GM12878 (cell line): ENCODE measurements around the gene ELL. TPM values are rescaled to one million over a fixed set of nuclear protein-coding genes. Genes with fewer than 3 reads are reported as not detected.
A peak's percentile ranks its signal among the peaks of the same experiment; 100 is the strongest.

Experiments
- ATAC-seq: fragments of 200-7000 bp; cut with Tn5 transposase; 3 replicates; pipeline ENCODE4 v1.9.1; 2020; ENCODE audit warnings: mild to moderate bottlenecking, moderate library complexity
- BruUV-seq: library from RNA; stranded (reverse); fragments of 400-500 nt; replicated peaks from 2 replicates; lab custom pipeline; 2021; lab: Mats Ljungman, UMichigan
- CTCF ChIA-PET: fragments of 300-600 bp; sonication (Branson Sonifier 250); formaldehyde crosslinking; extraction: SDS; loops from one replicate; lab custom pipeline; 2021; ENCODE audit warnings: inconsistent platforms; lab: Yijun Ruan, JAX
- POLR2A ChIA-PET: fragments of 350-600 bp; formaldehyde crosslinking; extraction: SDS; loops from one replicate; lab custom pipeline; 2021; ENCODE audit warnings: inconsistent platforms; lab: Charles Lee
- RAD21 ChIA-PET: fragments of 300-600 bp; sonication (Branson Sonifier 250); formaldehyde crosslinking; loops from one replicate; lab custom pipeline; 2023; ENCODE audit warnings: antibody characterized with exemption; ENCODE audit not compliant: unreplicated experiment; lab: Charles Lee
- SMC1A ChIA-PET: fragments of 300-600 bp; sonication (Branson Sonifier 250); formaldehyde crosslinking; loops from one replicate; lab custom pipeline; 2023; ENCODE audit not compliant: unreplicated experiment, uncharacterized antibody; lab: Charles Lee
- DNase-seq: peaks from one replicate; pipeline ENCODE4 v3.0.0-alpha.2; 2011; ENCODE audit warnings: low read depth, low spot score
- FAIRE-seq: peaks from 3 replicates; lab custom pipeline; 2011; peaks lifted over from hg19 to GRCh38; lab: Jason Lieb, UNC
- H2AFZ ChIP-seq: 2 replicates; pipeline ENCODE4 v1.6.0; 2011; ENCODE audit warnings: low read depth, low read length, control low read depth; ENCODE audit not compliant: control insufficient read depth
- H3K27ac ChIP-seq: 2 replicates; pipeline ENCODE4 v1.5.1; 2011; ENCODE audit warnings: control low read depth; ENCODE audit not compliant: control insufficient read depth, insufficient read depth
- H3K27me3 ChIP-seq, 2 experiments: replicated peaks in 1 of 2; 2 replicates each; pipeline versions ENCODE4 v1.6.0 to v1.6.1; 2011; ENCODE audit warnings: low read length in 1 of 2; ENCODE audit not compliant: control insufficient read depth in 2 of 2, insufficient read depth in 2 of 2
- H3K36me3 ChIP-seq, 2 experiments: 2 replicates each; pipeline ENCODE4 v1.5.1; 2011; ENCODE audit warnings: low read length in 1 of 2; ENCODE audit not compliant: control insufficient read depth in 2 of 2, insufficient read depth in 2 of 2
- H3K4me1 ChIP-seq: 2 replicates; pipeline ENCODE4 v1.6.1; 2011; ENCODE audit warnings: mild to moderate bottlenecking, low read length, moderate library complexity, mixed read lengths; ENCODE audit not compliant: control insufficient read depth, insufficient read depth
- H3K4me2 ChIP-seq: 2 replicates; pipeline ENCODE4 v1.6.0; 2011; ENCODE audit warnings: control low read depth; ENCODE audit not compliant: control insufficient read depth, insufficient read depth
- H3K4me3 ChIP-seq: fragments of 200-600 bp; sonication (generic); 2 replicates; pipeline ENCODE4 v1.5.1; 2016
- H3K79me2 ChIP-seq: 2 replicates; pipeline ENCODE4 v1.6.0; 2011; ENCODE audit warnings: low read length; ENCODE audit not compliant: control insufficient read depth, insufficient read depth
- H3K9ac ChIP-seq: 2 replicates; pipeline ENCODE4 v1.8.0; 2011; ENCODE audit warnings: low read length, control low read depth, mixed read lengths; ENCODE audit not compliant: control insufficient read depth, insufficient read depth
- H3K9me3 ChIP-seq: replicated peaks from 3 replicates; pipeline ENCODE4 v1.5.1; 2011; ENCODE audit warnings: mild to moderate bottlenecking, low read length; ENCODE audit not compliant: control insufficient read depth, insufficient read depth
- H4K20me1 ChIP-seq: 2 replicates; pipeline ENCODE4 v1.6.0; 2011; ENCODE audit not compliant: control insufficient read depth, insufficient read depth
- CHD1 ChIP-seq: IDR thresholded peaks from 2 replicates; pipeline ENCODE4 v1.6.1; 2012; ENCODE audit warnings: low read depth, low read length, improper control_type of control experiment
- MEF2B ChIP-seq: fragments of 450-650 bp; IDR thresholded peaks from 2 replicates; pipeline ENCODE4 v1.6.1; 2018; ENCODE audit warnings: mild to moderate bottlenecking, moderate library complexity; ENCODE audit not compliant: partially characterized antibody, poor library complexity, severe bottlenecking
- NR2C1 ChIP-seq: fragments of 450-650 bp; IDR thresholded peaks from 2 replicates; pipeline ENCODE4 v1.6.1; 2017; ENCODE audit warnings: antibody characterized with exemption, mild to moderate bottlenecking, moderate library complexity
- PAX8 ChIP-seq: fragments of 450-650 bp; IDR thresholded peaks from 2 replicates; pipeline ENCODE4 v1.6.1; 2017; ENCODE audit warnings: mild to moderate bottlenecking, moderate library complexity
- WGBS: methylation state at CpG from one replicate; pipeline ENCODE4 v1.1.6; 2016; ENCODE audit warnings: low lambda C conversion rate; ENCODE audit not compliant: insufficient replicate concordance, insufficient coverage; ENCODE audit errors: missing lambda C conversion rate; 5-methylcytosine and 5-hydroxymethylcytosine counted together
- in situ Hi-C: fragments of 300-500 bp; cut with MboI; formaldehyde crosslinking; loops from 9 replicates; pipeline ENCODE4 v1.14.3; 2018; ENCODE audit warnings: mixed read lengths
- intact Hi-C: fragments of 100-400 bp; cut with micrococcal nuclease; formaldehyde crosslinking; loops from one replicate; pipeline ENCODE4 v1.14.2; 2022; ENCODE audit not compliant: unreplicated experiment
- polyA plus RNA-seq, 11 experiments: library from polyadenylated mRNA; depleted of rRNA in 4 of 11; unstranded in 6 of 11; stranded (reverse) in 5 of 11; fragments of >200 nt; fragmentation: Nextera tagmentation in 4 of 11; fragmentation: Illumina TruSeq in 1 of 11; extraction: Ambion mirVana in 4 of 11; extraction: Trizol in 1 of 11; gene quantifications; 1 replicate in 1 of 11; 2 replicates in 10 of 11; pipeline versions ENCODE4 v1.2.1 to v1.2.3, GENCODE V29; 2011 to 2016; ENCODE audit warnings: inconsistent platforms in 2 of 11, missing spikeins in 2 of 11, low read depth in 1 of 11
- total RNA-seq, 4 experiments: library from RNA; depleted of rRNA in 3 of 4; stranded (reverse); fragments of >200 nt in 3 of 4; fragmentation: Illumina TruSeq in 1 of 4; extraction: Trizol in 1 of 4; gene quantifications; 2 replicates each; pipeline versions ENCODE4 v1.2.1 to v1.2.3, GENCODE V29; 2013 to 2021
- TF ChIP-seq, protein P1 (sequence below): fragments of 450-650 bp; IDR thresholded peaks from 2 replicates; pipeline ENCODE4 v1.6.1; 2017; ENCODE audit warnings: mild to moderate bottlenecking
- TF ChIP-seq, protein P2 (sequence below): fragments of 450-650 bp; IDR thresholded peaks from 2 replicates; pipeline ENCODE4 v1.6.1; 2017; ENCODE audit warnings: mild to moderate bottlenecking, moderate library complexity

Gene ELL
- total and polyA plus RNA-seq, 10 of the 15 experiments (the other 5 are each of a cell fraction or from before 2014, with no cell fraction given): 0.91 to 25.0 (median 9.1) TPM

DNA sequence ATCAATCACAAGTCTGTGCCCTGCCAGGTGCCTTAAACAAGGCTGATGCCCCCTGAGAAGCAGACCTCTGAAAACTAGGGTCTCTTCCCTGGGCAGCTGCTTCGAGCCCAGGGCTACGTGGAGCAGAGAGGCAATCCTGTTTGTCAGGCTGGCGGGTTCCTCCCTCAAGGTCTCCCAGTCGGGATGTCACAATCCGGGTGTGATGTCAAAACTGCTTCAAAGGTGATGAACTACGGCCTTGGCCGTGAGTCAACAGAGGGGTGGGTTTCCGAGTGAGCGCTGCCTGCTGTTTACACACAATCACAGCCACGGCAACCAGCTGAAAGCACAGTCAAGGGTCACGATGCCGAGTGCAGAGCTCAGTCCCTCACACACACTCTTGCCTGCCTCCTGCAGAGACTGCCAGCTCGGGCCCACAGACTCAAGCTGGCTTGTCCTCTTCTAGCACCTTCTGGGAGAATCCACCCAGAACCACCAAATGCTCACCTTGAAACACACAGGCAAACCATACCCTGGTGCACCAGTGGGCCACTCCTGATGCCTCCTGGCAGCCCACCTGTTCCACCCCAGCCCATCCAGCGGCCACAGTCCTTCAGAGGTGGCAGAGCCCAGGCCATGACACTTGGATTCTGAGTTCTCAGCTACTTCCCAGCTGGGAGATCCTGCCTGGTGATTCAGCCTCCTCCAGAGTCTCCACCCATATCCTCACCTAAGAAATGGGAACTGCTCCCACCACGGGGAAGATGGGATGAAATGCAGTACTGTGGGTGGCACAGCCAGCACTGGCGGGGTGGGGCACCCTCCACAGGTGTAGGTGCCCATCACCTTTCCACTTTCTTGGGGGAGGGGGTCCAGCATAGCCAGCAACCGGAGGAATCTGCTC, 6.8 kb downstream of the ELL start:
- H3K4me1 ChIP-seq: peaks cover 8% of the 10 kb centered on the region
- H3K27me3 ChIP-seq: no peaks in the 10 kb centered on the region
- H3K27ac ChIP-seq: no peak overlapping the region
- POLR2A ChIA-PET: no interaction called here
- RAD21 ChIA-PET: no interaction called here
- 85% methylated on average over 17 of the region's 17 CpGs for WGBS
- no peak overlapping the region for H2AFZ ChIP-seq
- H3K9ac ChIP-seq: no peak overlapping the region; the same call in 1 of the 2 replicates
- SMC1A ChIA-PET: no interaction called here
- no peaks in the 10 kb centered on the region for H3K9me3 ChIP-seq
- intact Hi-C loops (no loop called here), in situ Hi-C loops (no loop called here)
- no peak for FAIRE-seq
- BruUV-seq: no TSS peak
- no peaks in the 10 kb centered on the region; a peak in 2 of 4 replicates for H3K36me3 ChIP-seq
- TF ChIP-seq, protein P1, sequence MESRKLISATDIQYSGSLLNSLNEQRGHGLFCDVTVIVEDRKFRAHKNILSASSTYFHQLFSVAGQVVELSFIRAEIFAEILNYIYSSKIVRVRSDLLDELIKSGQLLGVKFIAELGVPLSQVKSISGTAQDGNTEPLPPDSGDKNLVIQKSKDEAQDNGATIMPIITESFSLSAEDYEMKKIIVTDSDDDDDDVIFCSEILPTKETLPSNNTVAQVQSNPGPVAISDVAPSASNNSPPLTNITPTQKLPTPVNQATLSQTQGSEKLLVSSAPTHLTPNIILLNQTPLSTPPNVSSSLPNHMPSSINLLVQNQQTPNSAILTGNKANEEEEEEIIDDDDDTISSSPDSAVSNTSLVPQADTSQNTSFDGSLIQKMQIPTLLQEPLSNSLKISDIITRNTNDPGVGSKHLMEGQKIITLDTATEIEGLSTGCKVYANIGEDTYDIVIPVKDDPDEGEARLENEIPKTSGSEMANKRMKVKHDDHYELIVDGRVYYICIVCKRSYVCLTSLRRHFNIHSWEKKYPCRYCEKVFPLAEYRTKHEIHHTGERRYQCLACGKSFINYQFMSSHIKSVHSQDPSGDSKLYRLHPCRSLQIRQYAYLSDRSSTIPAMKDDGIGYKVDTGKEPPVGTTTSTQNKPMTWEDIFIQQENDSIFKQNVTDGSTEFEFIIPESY: no peak
- TF ChIP-seq, protein P2, sequence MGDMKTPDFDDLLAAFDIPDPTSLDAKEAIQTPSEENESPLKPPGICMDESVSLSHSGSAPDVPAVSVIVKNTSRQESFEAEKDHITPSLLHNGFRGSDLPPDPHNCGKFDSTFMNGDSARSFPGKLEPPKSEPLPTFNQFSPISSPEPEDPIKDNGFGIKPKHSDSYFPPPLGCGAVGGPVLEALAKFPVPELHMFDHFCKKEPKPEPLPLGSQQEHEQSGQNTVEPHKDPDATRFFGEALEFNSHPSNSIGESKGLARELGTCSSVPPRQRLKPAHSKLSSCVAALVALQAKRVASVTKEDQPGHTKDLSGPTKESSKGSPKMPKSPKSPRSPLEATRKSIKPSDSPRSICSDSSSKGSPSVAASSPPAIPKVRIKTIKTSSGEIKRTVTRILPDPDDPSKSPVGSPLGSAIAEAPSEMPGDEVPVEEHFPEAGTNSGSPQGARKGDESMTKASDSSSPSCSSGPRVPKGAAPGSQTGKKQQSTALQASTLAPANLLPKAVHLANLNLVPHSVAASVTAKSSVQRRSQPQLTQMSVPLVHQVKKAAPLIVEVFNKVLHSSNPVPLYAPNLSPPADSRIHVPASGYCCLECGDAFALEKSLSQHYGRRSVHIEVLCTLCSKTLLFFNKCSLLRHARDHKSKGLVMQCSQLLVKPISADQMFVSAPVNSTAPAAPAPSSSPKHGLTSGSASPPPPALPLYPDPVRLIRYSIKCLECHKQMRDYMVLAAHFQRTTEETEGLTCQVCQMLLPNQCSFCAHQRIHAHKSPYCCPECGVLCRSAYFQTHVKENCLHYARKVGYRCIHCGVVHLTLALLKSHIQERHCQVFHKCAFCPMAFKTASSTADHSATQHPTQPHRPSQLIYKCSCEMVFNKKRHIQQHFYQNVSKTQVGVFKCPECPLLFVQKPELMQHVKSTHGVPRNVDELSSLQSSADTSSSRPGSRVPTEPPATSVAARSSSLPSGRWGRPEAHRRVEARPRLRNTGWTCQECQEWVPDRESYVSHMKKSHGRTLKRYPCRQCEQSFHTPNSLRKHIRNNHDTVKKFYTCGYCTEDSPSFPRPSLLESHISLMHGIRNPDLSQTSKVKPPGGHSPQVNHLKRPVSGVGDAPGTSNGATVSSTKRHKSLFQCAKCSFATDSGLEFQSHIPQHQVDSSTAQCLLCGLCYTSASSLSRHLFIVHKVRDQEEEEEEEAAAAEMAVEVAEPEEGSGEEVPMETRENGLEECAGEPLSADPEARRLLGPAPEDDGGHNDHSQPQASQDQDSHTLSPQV: no peak
- TF ChIP-seq NR2C1 (no peak), PAX8 (no peak), CHD1 (no peak), MEF2B (no peak)
- no peak for DNase-seq
- no peak overlapping the region for H3K4me3 ChIP-seq
- H3K4me2 ChIP-seq: 0 out of 2 replicates have a peak overlapping the region, but pooled peaks have one; percentile 17
- peaks cover 76% of the 10 kb centered on the region for H3K79me2 ChIP-seq
- CTCF ChIA-PET: interaction anchor here (1.0 kb wide), 1 partner anchor 64 kb away, joined by 4 read pairs; no protein-coding TSS in a partner anchor
- peaks cover 8% of the 10 kb centered on the region for H4K20me1 ChIP-seq
- ATAC-seq: no peak
